Measurements from ENCODE around the gene FRS2.

Gene FRS2

GRCh38 chr12:69616025-69616424 lies 145.8 kb downstream of the FRS2 start:
- DNase-seq (ENCODE audit: extremely low read depth, low read depth) = no peak
- TF ChIP-seq, protein P1, sequence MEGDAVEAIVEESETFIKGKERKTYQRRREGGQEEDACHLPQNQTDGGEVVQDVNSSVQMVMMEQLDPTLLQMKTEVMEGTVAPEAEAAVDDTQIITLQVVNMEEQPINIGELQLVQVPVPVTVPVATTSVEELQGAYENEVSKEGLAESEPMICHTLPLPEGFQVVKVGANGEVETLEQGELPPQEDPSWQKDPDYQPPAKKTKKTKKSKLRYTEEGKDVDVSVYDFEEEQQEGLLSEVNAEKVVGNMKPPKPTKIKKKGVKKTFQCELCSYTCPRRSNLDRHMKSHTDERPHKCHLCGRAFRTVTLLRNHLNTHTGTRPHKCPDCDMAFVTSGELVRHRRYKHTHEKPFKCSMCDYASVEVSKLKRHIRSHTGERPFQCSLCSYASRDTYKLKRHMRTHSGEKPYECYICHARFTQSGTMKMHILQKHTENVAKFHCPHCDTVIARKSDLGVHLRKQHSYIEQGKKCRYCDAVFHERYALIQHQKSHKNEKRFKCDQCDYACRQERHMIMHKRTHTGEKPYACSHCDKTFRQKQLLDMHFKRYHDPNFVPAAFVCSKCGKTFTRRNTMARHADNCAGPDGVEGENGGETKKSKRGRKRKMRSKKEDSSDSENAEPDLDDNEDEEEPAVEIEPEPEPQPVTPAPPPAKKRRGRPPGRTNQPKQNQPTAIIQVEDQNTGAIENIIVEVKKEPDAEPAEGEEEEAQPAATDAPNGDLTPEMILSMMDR (IDR thresholded peaks at IDR 0.05; ENCODE audit: low read depth, low read length) = no peak

DNA sequence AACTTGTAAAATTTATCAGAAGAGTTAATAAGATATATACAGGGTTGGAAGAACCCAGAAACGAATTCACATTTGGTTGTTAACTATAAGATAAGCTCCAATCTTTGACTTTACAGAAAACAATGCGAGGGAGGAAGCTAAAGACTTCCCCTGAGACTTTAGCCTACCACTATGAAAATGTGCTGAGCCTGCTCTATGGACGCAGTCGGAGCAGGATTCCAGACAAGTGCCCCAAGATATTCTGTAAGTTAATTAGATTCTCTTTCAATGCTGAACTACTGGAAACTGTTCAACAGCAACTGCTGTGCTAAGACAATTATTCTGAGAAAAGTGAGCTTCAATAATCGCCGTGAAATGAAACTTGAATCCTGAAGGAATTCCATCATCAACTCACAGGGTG lies 148.9 kb downstream of the FRS2 start:
- TF ChIP-seq, protein P1 (IDR thresholded peaks at IDR 0.05; ENCODE audit: low read depth, low read length) = no peak
- no peak for DNase-seq (ENCODE audit: extremely low read depth, low read depth)

- TF ChIP-seq, protein P1 (IDR thresholded peaks at IDR 0.05; ENCODE audit: low read depth, low read length) = no peak
These were observed 149.9 kb downstream of the FRS2 start for GRCh38 chr12:69620077-69620476.

GRCh38 chr12:69620921-69621320 lies 150.7 kb downstream of the FRS2 start:
- DNase-seq (ENCODE audit: extremely low read depth, low read depth) = no peak
- TF ChIP-seq, protein P1 (IDR thresholded peaks at IDR 0.05; ENCODE audit: low read depth, low read length) = no peak

More at GRCh38 chr12:69620077-69620476, 149.9 kb downstream of the FRS2 start:
- no peak for DNase-seq (ENCODE audit: extremely low read depth, low read depth)

DNA sequence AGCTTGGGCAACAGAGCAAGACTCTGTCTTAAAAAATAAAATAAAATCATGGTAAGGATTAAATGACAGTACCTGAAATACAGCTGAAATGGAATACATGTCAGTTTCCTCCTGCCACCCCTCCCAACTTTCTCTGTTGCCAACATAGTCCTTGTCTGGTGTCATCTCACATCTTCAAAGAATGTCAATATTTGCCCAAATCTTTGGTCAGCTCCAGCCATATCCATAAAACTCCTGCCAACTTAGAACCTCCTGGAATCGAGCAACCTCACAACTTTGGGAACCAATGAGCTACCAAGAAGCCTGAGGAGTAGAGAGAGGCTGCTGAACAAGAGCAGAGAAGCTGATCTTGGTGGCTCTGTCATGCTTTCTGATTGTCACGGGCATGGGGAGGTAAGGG lies 151.4 kb downstream of the FRS2 start:
- TF ChIP-seq, protein P1 (IDR thresholded peaks at IDR 0.05; ENCODE audit: low read depth, low read length) = no peak
- DNase-seq (ENCODE audit: extremely low read depth, low read depth) = no peak

- TF ChIP-seq, protein P1 (IDR thresholded peaks at IDR 0.05; ENCODE audit: low read depth, low read length) = no peak
- no peak for DNase-seq (ENCODE audit: extremely low read depth, low read depth)
These were observed 153.8 kb downstream of the FRS2 start for GRCh38 chr12:69623970-69624369.

DNA sequence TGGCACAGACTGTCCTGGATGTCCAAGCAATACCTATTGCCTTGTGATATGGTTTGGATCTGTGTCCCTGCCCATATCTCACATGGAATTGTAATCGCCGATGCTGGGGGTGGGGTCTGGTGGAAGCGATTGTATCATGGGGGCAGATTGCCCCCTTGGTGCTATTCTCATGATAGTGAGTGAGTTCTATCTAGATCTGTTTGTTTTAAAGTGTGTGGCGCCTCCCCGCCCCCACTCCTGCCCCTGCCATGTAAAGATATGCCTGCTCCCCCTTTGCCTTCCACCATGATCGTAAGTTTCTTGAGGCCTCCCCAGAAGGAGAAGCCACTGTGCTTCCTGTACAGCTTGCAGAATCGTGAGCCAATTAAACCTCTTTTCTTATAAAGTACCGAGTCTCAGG lies 157.3 kb downstream of the FRS2 start:
- TF ChIP-seq, protein P1 (IDR thresholded peaks at IDR 0.05; ENCODE audit: low read depth, low read length) = no peak
- DNase-seq (ENCODE audit: extremely low read depth, low read depth) = no peak
